ENCODE results near the gene AIMP2. TPM values are rescaled to one million over a fixed set of nuclear protein-coding genes. Genes with fewer than 3 reads are reported as not detected.

AIMP2 gene
- polyA plus RNA-seq, 1 donor (not counting 4 experiments of a cell fraction or from before 2014, with no cell fraction given): 71.0 TPM

DNA sequence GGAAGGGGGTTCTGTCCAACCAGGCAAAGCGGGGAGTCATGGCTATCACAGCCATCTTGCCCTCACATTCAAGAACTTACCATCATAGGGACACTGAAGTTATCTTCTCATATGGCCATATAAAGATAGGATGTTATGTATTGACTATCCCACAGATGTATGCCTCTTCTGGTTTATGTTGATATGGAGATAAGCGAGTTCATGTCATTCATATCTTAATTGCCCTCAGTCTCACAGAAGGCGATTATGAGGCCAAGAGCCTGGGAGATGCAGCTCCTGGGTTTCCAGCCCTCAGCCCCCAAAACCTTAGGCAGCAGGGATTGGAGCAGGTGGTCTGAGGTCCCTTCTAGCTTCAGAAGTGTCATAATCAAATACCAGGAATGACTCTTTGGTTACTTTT is 13.6 kb downstream of the AIMP2 start:
- DNase-seq (ENCODE audit: low read depth, low spot score) (no peak), FAIRE-seq (no peak)
- Histone ChIP-seq H3K27me3 (ENCODE audit: control insufficient read depth, extremely low read depth, insufficient read depth, low read length) (no peaks in the 10 kb centered on the region), H3K79me2 (ENCODE audit: control insufficient read depth, insufficient read depth, low read length) (peaks cover 3% of the 10 kb centered on the region), H4K20me1 (ENCODE audit: control insufficient read depth, extremely low read depth, insufficient read depth, low read length) (no peaks in the 10 kb centered on the region), H2AFZ (ENCODE audit: control insufficient read depth, low read length) (no peak overlapping the region), H3K27ac (ENCODE audit: control insufficient read depth, insufficient read depth, low read length) (no peak overlapping the region), H3K9me1 (ENCODE audit: control insufficient read depth, extremely low read depth, insufficient read depth, low read length) (no peaks in the 10 kb centered on the region), H3K4me1 (ENCODE audit: control insufficient read depth, extremely low read depth, insufficient read depth, low read length) (no peaks in the 10 kb centered on the region), H3K36me3 (ENCODE audit: control insufficient read depth in 2 of 2, extremely low read depth in 1 of 2, insufficient read depth in 2 of 2, low read length in 2 of 2) (peaks cover 27 to 49% of the 10 kb centered on the region in 2 experiments), H3K9ac (ENCODE audit: control insufficient read depth, extremely low read depth, insufficient read depth, low read length) (no peak overlapping the region), H3K4me3 (ENCODE audit: control insufficient read depth in 2 of 3, extremely low read depth in 1 of 3, insufficient read depth in 2 of 3, low read depth in 1 of 3, low read length in 3 of 3) (no peak overlapping the region), H3K9me3 (ENCODE audit: control insufficient read depth, low read depth, low read length) (no peaks in the 10 kb centered on the region), H3K4me2 (ENCODE audit: control insufficient read depth, extremely low read depth, insufficient read depth, low read depth, low read length) (no peak overlapping the region)
- TF ChIP-seq EZH2 (IDR thresholded peaks at IDR 0.05; ENCODE audit: low read length): no peak
- no peak for TF ChIP-seq CTCF (optimal IDR thresholded peaks at IDR 0.05 in 1 of 3, IDR thresholded peaks at IDR 0.05 in 1 of 3, conservative IDR thresholded peaks at IDR 0.05 in 1 of 3; ENCODE audit: extremely low read depth in 1 of 3, insufficient read depth in 2 of 3, low read length in 3 of 3)
- dilution Hi-C loops (cut with MboI; ENCODE audit: extremely low pct_ligation_motif_present, low sequenced_read_pairs): no loop called here

DNA sequence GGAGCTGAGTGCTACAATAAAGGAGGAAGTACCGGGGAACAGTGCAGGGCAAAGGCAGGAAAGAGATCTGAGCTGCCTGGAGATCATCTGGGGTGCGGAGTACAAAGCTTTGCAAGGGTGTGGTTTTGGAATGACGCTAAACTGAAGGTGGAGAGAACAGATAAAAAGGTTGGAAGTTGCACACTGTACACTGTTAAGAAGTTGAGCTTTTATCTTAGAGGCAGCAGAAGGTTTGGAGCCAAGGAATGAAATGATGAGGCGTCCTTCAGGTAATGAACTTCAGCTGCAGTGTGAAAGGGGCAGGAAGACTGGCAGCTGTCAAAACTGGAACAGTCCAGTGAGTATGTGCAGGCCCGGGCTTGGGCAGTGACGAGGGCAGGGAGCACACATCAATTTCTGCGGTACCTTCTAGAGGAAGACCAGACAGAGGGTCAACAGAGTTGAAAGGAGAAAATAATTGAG is 14.9 kb downstream of the AIMP2 start:
- no peaks in the 10 kb centered on the region for H3K9me3 ChIP-seq (ENCODE audit: control insufficient read depth, low read depth, low read length)
- TF ChIP-seq CTCF (optimal IDR thresholded peaks at IDR 0.05 in 1 of 3, IDR thresholded peaks at IDR 0.05 in 1 of 3, conservative IDR thresholded peaks at IDR 0.05 in 1 of 3; ENCODE audit: extremely low read depth in 1 of 3, insufficient read depth in 2 of 3, low read length in 3 of 3) (no peak), EZH2 (IDR thresholded peaks at IDR 0.05; ENCODE audit: low read length) (no peak)
- dilution Hi-C loops (cut with MboI; ENCODE audit: extremely low pct_ligation_motif_present, low sequenced_read_pairs): no loop called here
- peaks cover 27 to 48% of the 10 kb centered on the region in 2 experiments for H3K36me3 ChIP-seq (ENCODE audit: control insufficient read depth in 2 of 2, extremely low read depth in 1 of 2, insufficient read depth in 2 of 2, low read length in 2 of 2)
- H3K4me3 ChIP-seq (ENCODE audit: control insufficient read depth in 2 of 3, extremely low read depth in 1 of 3, insufficient read depth in 2 of 3, low read depth in 1 of 3, low read length in 3 of 3): no peak overlapping the region
- H2AFZ ChIP-seq (ENCODE audit: control insufficient read depth, low read length): no peak overlapping the region
- no peaks in the 10 kb centered on the region for H3K4me1 ChIP-seq (ENCODE audit: control insufficient read depth, extremely low read depth, insufficient read depth, low read length)
- no peaks in the 10 kb centered on the region for H3K27me3 ChIP-seq (ENCODE audit: control insufficient read depth, extremely low read depth, insufficient read depth, low read length)
- DNase-seq (ENCODE audit: low read depth, low spot score): no peak
- H3K9ac ChIP-seq (ENCODE audit: control insufficient read depth, extremely low read depth, insufficient read depth, low read length): no peak overlapping the region
- no peak overlapping the region for H3K27ac ChIP-seq (ENCODE audit: control insufficient read depth, insufficient read depth, low read length)
- peaks cover 3% of the 10 kb centered on the region for H3K79me2 ChIP-seq (ENCODE audit: control insufficient read depth, insufficient read depth, low read length)
- no peak for FAIRE-seq
- H3K4me2 ChIP-seq (ENCODE audit: control insufficient read depth, extremely low read depth, insufficient read depth, low read depth, low read length): no peak overlapping the region
- H4K20me1 ChIP-seq (ENCODE audit: control insufficient read depth, extremely low read depth, insufficient read depth, low read length): no peaks in the 10 kb centered on the region
- no peaks in the 10 kb centered on the region for H3K9me1 ChIP-seq (ENCODE audit: control insufficient read depth, extremely low read depth, insufficient read depth, low read length)
